Measurements from ENCODE around the gene CYP2W1. TPM values are rescaled to one million over a fixed set of nuclear protein-coding genes. Genes with fewer than 3 reads are reported as not detected.

The CYP2W1 gene
- total and polyA plus RNA-seq, 2 donors (not counting 3 experiments of a cell fraction or from before 2014, with no cell fraction given), result not detected

GRCh38 chr7:1009747-1010146 is 26.8 kb downstream of the CYP2W1 start:
- no peak for DNase-seq (ENCODE audit: low read depth, low spot score)
- H3K79me2 ChIP-seq (ENCODE audit: control insufficient read depth, insufficient read depth, low read length), result no peaks in the 10 kb centered on the region
- H3K27me3 ChIP-seq (ENCODE audit: control insufficient read depth in 2 of 2, insufficient read depth in 2 of 2, low read length in 2 of 2), result no peaks in the 10 kb centered on the region
- no TSS peak for BruUV-seq (replicated peaks)
- no peaks in the 10 kb centered on the region for H3K9me3 ChIP-seq (replicated peaks; ENCODE audit: control insufficient read depth, insufficient read depth, low read length)
- no peaks in the 10 kb centered on the region for H3K9me1 ChIP-seq (replicated peaks; ENCODE audit: control insufficient read depth, extremely low read depth, insufficient read depth, low read length)
- no peak overlapping the region for H3K4me2 ChIP-seq (ENCODE audit: insufficient read depth, low read length)
- peaks cover 0 to 7% of the 10 kb centered on the region in 2 experiments for H3K36me3 ChIP-seq (ENCODE audit: control insufficient read depth in 2 of 2, extremely low read depth in 1 of 2, insufficient read depth in 2 of 2, low read length in 2 of 2)
- no peak overlapping the region for H2AFZ ChIP-seq (ENCODE audit: low read depth, low read length)
- no peak overlapping the region for H3K9ac ChIP-seq (replicated peaks; ENCODE audit: extremely low read depth, insufficient read depth, low read length)
- H3K27ac ChIP-seq (ENCODE audit: insufficient read depth, low read depth, low read length), result no peak overlapping the region
- H3K4me1 ChIP-seq (ENCODE audit: control insufficient read depth, extremely low read depth, insufficient read depth, low read length), result no peaks in the 10 kb centered on the region
- dilution Hi-C loops (cut with MboI; ENCODE audit: extremely low pct_ligation_motif_present, low sequenced_read_pairs) (no loop called here), intact Hi-C loops (cut with micrococcal nuclease) (no loop called here)
- TF ChIP-seq POLR2AphosphoS5 (IDR thresholded peaks at IDR 0.05; ENCODE audit: insufficient read depth, low read depth, low read length) (no peak), POLR2A (IDR thresholded peaks at IDR 0.05; ENCODE audit: low read depth, low read length) (no peak), CTCF (IDR thresholded peaks at IDR 0.05; ENCODE audit: extremely low read depth in 1 of 2, insufficient read depth in 1 of 2, low read depth in 1 of 2, low read length in 2 of 2) (no peak), MAX (IDR thresholded peaks at IDR 0.05; ENCODE audit: insufficient read depth, insufficient read length) (no peak), JUN (IDR thresholded peaks at IDR 0.05; ENCODE audit: borderline replicate concordance, insufficient read depth, insufficient read length, low read depth) (no peak), EZH2 (IDR thresholded peaks at IDR 0.05; ENCODE audit: borderline replicate concordance, low read depth, low read length, severe bottlenecking) (no peak), MYC (IDR thresholded peaks at IDR 0.05; ENCODE audit: low read depth, low read length) (no peak), GATA2 (IDR thresholded peaks at IDR 0.05; ENCODE audit: insufficient read depth, insufficient read length, low read depth, low read length) (no peak), FOS (IDR thresholded peaks at IDR 0.05; ENCODE audit: borderline replicate concordance, insufficient read depth, low read length) (no peak)
- FAIRE-seq, result no peak
- POLR2A ChIA-PET, result no interaction called here
- CTCF ChIA-PET, result interaction anchor here (1.1 kb wide), 1 partner anchor 16 kb away, joined by 3 read pairs; no protein-coding TSS in a partner anchor
- H4K20me1 ChIP-seq (replicated peaks; ENCODE audit: control insufficient read depth, extremely low read depth, insufficient read depth, low read length), result no peaks in the 10 kb centered on the region
- H3K4me3 ChIP-seq (replicated peaks in 1 of 3; ENCODE audit: insufficient read depth in 1 of 3, low read depth in 1 of 3, low read length in 3 of 3), result no peak overlapping the region

Data from endothelial cell of umbilical vein (primary cell).